Measurements from ENCODE around the gene GLCE. TPM values are rescaled to one million over a fixed set of nuclear protein-coding genes. Genes with fewer than 3 reads are reported as not detected.

GLCE gene
- total RNA-seq, 2 donors from 2014 or later, result 16.3 to 17.2 TPM

DNA sequence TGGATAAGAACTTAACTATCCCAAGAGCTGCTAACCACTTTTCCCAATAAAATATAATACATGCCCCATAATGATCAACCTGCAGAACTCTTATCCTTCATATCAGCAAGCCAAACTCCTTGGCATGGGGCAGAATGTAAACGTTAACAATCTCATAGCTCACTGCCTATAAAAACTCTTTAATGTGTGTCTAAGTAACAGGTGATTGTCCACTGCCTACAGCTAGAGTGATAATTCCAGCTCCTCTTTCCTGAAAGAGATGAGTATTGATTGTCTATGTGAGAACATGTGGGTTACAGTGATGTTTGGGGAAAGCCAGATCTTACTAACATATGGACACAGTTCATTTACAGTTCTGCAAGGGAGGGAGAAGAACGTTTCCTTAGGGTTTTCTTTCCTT lies 11.3 kb upstream of the GLCE start:
- DNase-seq, result no peak
- H3K27me3 ChIP-seq (ENCODE audit: control insufficient read depth, insufficient read depth, low read length, poor library complexity, severe bottlenecking), result no peaks in the 10 kb centered on the region
- H3K4me3 ChIP-seq (ENCODE audit: low read length), result no peak overlapping the region
- H3K9me3 Mint-ChIP-seq, result no peaks in the 10 kb centered on the region
- no peak overlapping the region for H3K27ac ChIP-seq (ENCODE audit: low read depth, low read length)
- H3K9me3 ChIP-seq (ENCODE audit: control insufficient read depth, low read length), result no peaks in the 10 kb centered on the region
- TF ChIP-seq CTCF (conservative IDR thresholded peaks at IDR 0.05), result no peak
- 82 to 100% methylated on average over 1 to 2 of the region's 2 CpGs for WGBS, 2 experiments (ENCODE audit: insufficient coverage in 1 of 2, insufficient read length in 1 of 2)
- no peaks in the 10 kb centered on the region for H3K36me3 Mint-ChIP-seq (ENCODE audit: low read depth)
- peaks cover 3% of the 10 kb centered on the region for H3K4me1 Mint-ChIP-seq
- H3K27ac Mint-ChIP-seq, result no peak overlapping the region
- H3K4me3 Mint-ChIP-seq, result no peak overlapping the region
- no peak overlapping the region for H3K9ac ChIP-seq (ENCODE audit: extremely low read depth, low read length, poor library complexity, severe bottlenecking)
- H3K27me3 Mint-ChIP-seq (ENCODE audit: insufficient read depth), result peaks cover 30% of the 10 kb centered on the region
- H3K36me3 ChIP-seq (ENCODE audit: control insufficient read depth, insufficient read depth, low read length), result no peaks in the 10 kb centered on the region
- peaks cover 5% of the 10 kb centered on the region for H3K4me1 ChIP-seq (ENCODE audit: control insufficient read depth, insufficient read depth, low read length)

DNA sequence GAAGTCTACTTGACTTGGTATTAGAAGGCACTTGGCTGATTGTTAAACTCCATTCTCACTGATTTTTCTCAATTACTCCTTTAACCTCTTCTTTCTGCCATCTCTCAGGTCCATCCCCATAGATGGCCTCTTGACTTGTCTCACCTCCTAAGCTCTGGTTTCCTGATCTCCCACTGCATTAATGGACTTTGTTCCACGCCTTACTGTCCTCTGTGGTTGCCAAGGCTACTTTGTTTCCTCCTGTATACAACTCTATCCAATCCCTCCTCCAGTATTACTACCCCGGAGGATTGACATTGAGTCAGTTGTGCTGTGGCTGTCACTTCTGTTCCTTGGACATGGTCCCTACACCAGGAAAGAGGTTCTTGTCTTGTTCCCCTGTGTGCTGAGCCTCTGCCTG lies 10.6 kb upstream of the GLCE start:
- Mint-ChIP-seq H3K27me3 (ENCODE audit: insufficient read depth) (peaks cover 30% of the 10 kb centered on the region), H3K9me3 (no peaks in the 10 kb centered on the region), H3K27ac (no peak overlapping the region), H3K4me1 (peaks cover 8% of the 10 kb centered on the region), H3K36me3 (ENCODE audit: low read depth) (no peaks in the 10 kb centered on the region), H3K4me3 (no peak overlapping the region)
- H3K4me3 ChIP-seq (ENCODE audit: low read length), result no peak overlapping the region
- peaks cover 9% of the 10 kb centered on the region for H3K4me1 ChIP-seq (ENCODE audit: control insufficient read depth, insufficient read depth, low read length)
- H3K36me3 ChIP-seq (ENCODE audit: control insufficient read depth, insufficient read depth, low read length), result no peaks in the 10 kb centered on the region
- no peaks in the 10 kb centered on the region for H3K27me3 ChIP-seq (ENCODE audit: control insufficient read depth, insufficient read depth, low read length, poor library complexity, severe bottlenecking)
- WGBS, 2 experiments (ENCODE audit: insufficient coverage in 1 of 2, insufficient read length in 1 of 2), result 89 to 93% methylated on average over 2 of the region's 2 CpGs
- H3K27ac ChIP-seq (ENCODE audit: low read depth, low read length), result no peak overlapping the region
- H3K9me3 ChIP-seq (ENCODE audit: control insufficient read depth, low read length), result no peaks in the 10 kb centered on the region
- no peak overlapping the region for H3K9ac ChIP-seq (ENCODE audit: extremely low read depth, low read length, poor library complexity, severe bottlenecking)
- no peak for TF ChIP-seq CTCF (conservative IDR thresholded peaks at IDR 0.05)
- no peak for DNase-seq

DNA sequence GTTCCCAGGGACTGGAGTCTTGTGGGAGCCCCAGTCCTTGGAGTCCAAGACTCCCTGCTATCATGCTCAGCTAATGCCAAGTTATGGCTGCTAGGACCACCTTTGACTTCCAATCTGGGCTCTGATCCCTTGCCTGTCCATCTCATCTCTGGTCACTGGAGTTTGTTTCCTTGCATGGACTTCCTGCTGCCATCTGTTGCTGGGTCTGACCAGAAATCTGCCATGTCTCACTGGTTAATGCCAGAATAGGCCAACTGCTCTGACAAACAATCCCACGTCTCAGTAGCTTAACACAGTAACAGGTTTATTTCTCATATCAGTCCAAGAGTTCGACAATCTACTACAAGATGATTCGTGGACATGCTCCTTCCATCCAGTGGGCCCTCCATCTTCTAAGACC lies 10.1 kb upstream of the GLCE start:
- 96 to 98% methylated on average over 3 of the region's 3 CpGs for WGBS, 2 experiments (ENCODE audit: insufficient coverage in 1 of 2, insufficient read length in 1 of 2)
- no peaks in the 10 kb centered on the region for H3K36me3 ChIP-seq (ENCODE audit: control insufficient read depth, insufficient read depth, low read length)
- H3K9ac ChIP-seq (ENCODE audit: extremely low read depth, low read length, poor library complexity, severe bottlenecking), result no peak overlapping the region
- no peaks in the 10 kb centered on the region for H3K9me3 Mint-ChIP-seq
- H3K27me3 ChIP-seq (ENCODE audit: control insufficient read depth, insufficient read depth, low read length, poor library complexity, severe bottlenecking), result no peaks in the 10 kb centered on the region
- no peak overlapping the region for H3K27ac ChIP-seq (ENCODE audit: low read depth, low read length)
- DNase-seq, result no peak
- H3K9me3 ChIP-seq (ENCODE audit: control insufficient read depth, low read length), result no peaks in the 10 kb centered on the region
- H3K27ac Mint-ChIP-seq, result no peak overlapping the region
- H3K4me3 Mint-ChIP-seq, result no peak overlapping the region
- no peak overlapping the region for H3K4me3 ChIP-seq (ENCODE audit: low read length)
- TF ChIP-seq CTCF (conservative IDR thresholded peaks at IDR 0.05), result no peak
- H3K36me3 Mint-ChIP-seq (ENCODE audit: low read depth), result no peaks in the 10 kb centered on the region
- peaks cover 30% of the 10 kb centered on the region for H3K27me3 Mint-ChIP-seq (ENCODE audit: insufficient read depth)
- H3K4me1 Mint-ChIP-seq, result peaks cover 11% of the 10 kb centered on the region
- H3K4me1 ChIP-seq (ENCODE audit: control insufficient read depth, insufficient read depth, low read length), result peaks cover 13% of the 10 kb centered on the region

Data from endodermal cell (in vitro differentiated cells).